Stimulated activated CD8-positive, alpha-beta memory T cell treated with anti-CD3 and anti-CD28 coated beads, Interleukin-2, amount 100 ng/mL, for 1 hour (primary cell): ENCODE results near the gene TRPM8.

Source experiments
- DNase-seq, 2 donors: peaks; one replicate each; pipeline ENCODE4 v3.0.0-alpha.2; 2020; ENCODE audit warnings: low read depth in 2 of 2

The TRPM8 gene

DNA sequence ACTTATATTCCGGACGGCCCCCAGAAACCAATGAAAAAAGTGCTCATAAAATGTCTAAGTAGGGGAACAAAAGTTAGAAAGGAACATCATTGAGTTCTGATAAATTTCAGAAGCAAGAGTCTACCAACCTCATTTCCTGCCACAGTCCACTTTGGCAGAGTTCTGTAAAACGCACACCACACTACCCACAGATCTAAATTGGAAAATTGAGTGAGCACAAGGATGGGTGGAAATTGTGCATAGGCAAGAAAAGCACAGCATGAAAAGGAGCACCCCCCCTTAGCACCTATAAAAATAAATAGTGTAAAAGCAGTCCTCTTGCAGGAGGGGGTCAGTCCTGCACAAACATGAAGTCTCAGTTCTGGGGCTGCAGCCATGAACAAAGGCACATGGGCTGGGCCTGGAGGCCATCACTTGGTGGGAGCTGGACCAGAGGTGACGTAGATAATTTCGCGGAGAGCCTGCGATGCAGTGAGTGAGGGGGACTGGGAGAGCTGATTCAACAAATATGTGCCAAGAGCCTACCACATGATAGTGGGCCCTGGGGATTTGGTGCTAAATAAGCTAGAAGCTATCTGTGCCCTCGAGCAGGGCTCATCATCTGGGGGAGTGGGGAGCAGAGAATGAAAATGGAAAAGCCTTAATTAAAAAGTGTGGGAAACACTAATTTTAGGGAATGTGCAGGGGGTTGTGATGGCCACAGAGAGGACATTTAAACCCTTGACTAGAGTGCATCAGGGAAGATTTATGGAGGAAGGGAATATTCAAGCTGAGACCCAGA is 84.4 kb downstream of the TRPM8 start:
- no peak for DNase-seq

DNA sequence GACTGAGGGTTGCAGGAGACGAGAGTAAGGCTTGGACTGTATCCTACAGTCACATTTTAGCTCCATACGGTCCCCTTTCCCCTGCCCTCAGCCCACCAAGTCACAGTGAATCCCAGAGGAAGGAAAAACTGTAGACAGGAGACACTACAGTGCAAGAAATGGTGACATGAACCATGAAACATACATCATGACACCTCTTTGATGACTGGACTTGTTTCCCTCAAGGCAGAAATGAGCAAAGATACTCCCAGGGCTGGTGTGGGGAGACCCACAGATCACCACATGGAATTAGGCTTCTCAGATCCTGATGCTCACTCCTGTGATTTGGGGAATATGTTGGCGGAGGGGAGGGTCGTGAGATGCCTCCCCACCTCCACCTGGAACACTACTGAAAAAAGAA is 85.1 kb downstream of the TRPM8 start:
- no peak for DNase-seq

DNA sequence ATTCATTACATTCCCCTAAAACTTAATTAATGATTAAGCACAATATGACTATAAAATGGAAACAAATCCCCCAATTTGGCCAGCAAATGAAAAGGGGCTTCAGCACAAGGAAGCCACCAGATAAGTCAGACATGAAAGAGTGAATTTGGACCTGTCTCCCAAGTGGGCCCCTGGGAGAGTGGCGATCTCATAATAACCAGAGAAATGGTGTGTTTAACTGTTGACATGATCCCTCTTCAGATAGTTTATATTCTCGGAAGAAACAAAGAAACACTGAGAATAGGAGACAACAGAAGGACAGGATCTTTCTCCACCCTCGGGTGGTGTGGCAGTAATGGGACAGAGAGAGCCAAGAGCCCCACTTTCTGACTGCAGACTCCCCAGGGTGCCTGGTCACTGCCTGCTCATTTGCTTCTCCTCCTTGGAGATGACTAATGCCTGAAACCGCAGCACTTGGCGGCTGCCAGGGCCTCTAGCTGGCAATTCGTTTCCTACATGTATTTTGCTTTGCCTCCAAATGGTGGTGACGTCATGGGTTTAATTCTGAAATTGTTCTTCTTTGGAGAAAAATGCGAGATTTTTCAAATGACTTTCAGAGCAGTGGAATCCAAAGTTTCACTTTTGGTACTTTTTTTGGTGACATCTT is 86.9 kb downstream of the TRPM8 start:
- no peak for DNase-seq

GRCh38 chr2:234005126-234005525 is 88.0 kb downstream of the TRPM8 start:
- DNase-seq = no peak

DNA sequence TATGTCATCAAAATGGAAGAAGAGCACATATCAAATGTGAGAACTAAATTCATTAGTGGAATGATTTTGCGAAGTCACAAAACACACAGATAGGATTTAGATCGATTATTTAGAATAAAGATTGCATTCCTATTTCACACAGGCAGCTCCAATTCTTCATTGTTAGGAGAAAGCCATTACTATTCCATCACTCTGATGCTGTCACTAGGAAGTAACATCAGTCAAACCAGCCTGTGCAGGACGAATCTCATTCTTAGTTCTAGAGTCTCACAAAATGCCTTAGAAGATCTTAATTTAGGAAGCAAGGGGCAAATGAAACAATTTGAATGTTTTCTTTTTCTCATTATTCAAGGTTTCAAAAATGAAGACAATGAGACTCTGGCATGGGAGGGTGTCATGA is 89.3 kb downstream of the TRPM8 start:
- DNase-seq = no peak

- no peak for DNase-seq
Measured at GRCh38 chr2:234014427-234014826, 97.3 kb downstream of the TRPM8 start.

DNA sequence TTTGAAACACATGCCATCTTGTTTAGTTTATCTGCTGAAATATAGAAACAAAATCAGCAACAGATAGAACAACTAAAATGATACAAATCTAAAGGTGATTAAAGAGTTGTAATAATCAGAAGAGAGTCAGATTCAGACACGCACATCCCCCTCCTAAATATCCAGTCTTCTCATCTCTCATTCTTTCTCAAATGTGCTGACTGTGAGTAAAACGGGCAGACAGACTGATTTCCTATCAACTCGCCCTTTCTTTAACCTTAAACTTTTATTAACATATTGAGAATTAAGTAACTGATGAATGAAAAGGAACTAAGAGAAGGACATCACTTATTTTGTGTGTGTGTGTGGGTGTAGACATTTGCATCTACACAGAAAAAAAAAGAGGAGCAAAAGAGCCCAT is 98.7 kb downstream of the TRPM8 start:
- DNase-seq = no peak

GRCh38 chr2:234019896-234020295 is 102.7 kb downstream of the TRPM8 start:
- no peak for DNase-seq

GRCh38 chr2:234020332-234020731 is 103.2 kb downstream of the TRPM8 start:
- DNase-seq = no peak

DNA sequence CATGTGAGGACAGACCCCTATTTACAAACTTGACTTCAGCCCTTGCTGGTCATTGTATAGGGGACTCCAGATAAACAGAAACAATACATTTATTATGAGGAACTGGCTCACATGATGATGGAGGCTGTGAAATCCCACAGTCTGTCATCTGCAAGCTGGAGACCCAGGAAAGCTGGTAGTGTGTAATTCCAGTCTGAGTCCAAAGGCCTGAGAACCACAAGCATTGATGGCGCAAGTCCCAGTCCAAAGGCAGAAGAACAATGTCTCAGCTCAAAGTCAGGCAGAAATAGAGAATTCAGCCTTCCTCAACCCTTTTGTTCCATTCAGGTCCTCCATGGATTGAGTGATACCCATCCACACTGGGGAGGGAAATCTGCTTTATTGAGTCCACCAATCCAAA is 105.3 kb downstream of the TRPM8 start:
- no peak for DNase-seq

- no peak for DNase-seq
Measured at GRCh38 chr2:234024304-234024703, 107.1 kb downstream of the TRPM8 start.

- DNase-seq = no peak
Measured at GRCh38 chr2:234025466-234025865, 108.3 kb downstream of the TRPM8 start.

DNA sequence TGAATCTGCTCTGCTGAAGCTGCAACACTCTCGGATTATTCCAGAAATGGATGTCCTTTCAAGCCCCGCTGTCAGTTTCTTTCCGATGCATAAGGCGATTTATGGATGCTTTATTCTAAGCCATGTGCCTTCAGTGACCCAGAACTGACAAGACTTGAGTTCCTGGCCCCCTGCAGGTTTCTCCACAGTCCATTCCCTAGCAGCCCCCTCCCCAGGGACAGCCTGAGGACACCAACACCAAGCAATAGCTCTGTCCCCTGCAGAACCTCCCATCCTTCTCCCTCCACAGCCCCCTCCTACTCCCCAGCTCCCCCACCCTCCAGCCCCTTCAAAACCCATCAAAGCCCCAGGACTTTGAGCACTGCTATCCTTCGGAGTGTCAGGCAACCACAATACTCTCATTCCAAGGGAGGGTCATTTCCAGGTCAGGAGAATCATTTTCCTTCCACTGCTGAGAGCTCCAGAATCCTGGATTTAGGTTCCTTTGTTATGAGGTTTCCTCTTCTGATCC is 108.8 kb downstream of the TRPM8 start:
- no peak for DNase-seq

- no peak for DNase-seq
Measured at GRCh38 chr2:234026693-234027254, 109.6 kb downstream of the TRPM8 start.

DNA sequence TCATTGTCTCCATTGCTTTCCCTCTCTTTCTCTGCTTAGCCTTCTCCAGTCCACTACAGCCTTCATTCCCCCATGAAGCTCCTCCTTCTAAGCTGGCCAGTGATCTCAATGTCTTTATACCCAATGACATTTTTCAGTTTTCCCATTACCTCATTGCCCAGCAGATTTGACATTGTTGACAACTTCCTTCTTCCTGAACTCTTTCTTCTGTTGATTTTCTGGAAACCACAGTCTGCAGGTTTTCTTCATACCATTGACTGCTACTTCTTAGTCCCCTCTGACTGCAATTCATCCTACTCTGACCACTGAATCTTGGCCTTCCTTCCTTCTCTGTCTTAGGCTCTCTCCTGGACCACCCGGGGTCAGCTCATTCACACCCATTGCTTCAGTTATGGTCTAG is 110.5 kb downstream of the TRPM8 start:
- no peak for DNase-seq

DNA sequence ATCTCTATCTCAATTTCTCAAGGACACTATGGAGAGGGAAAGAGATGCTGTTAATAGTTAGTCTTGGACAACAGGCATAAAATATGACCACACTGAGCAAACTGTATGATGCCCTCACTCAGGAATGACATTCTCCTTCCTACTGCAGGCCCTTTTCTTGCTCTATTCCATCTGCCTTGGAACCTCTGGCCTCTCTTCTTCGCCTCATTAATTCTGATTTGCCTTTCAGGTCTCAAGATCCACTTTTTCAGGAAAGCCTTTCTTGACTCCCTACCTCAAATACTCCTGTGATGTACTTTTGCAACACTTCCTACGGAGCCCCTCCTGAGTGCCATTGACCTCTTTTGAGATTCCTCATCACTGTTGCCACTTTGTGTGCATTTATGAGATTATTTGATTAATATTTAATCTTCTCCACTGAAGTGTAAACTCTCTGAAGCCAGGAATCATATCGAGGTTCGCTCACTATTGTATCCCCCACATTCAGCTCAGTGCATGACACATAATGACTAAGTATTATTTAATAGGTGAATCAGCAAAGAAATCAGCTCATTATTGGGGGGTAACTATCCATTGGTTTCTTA is 112.1 kb downstream of the TRPM8 start:
- DNase-seq = no peak

DNA sequence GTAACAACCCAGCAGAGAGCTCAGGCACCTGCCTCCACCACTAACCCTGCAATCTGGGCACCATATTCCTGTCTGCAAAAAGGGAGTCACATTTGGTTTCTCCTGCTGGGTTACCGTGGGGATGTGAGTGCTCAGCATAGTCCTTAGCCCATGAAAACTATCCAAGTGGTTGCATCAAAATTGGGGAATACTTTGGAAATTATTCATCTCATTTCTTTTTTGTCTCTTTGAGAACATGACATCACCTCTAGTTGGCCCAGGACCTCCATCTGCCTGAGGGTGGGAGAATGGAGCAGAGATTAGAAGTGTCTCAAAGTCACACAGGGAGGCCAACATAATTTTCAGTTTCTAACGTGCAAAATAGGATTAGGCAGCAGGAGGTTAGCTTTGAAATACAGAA is 114.0 kb downstream of the TRPM8 start:
- no peak for DNase-seq

DNA sequence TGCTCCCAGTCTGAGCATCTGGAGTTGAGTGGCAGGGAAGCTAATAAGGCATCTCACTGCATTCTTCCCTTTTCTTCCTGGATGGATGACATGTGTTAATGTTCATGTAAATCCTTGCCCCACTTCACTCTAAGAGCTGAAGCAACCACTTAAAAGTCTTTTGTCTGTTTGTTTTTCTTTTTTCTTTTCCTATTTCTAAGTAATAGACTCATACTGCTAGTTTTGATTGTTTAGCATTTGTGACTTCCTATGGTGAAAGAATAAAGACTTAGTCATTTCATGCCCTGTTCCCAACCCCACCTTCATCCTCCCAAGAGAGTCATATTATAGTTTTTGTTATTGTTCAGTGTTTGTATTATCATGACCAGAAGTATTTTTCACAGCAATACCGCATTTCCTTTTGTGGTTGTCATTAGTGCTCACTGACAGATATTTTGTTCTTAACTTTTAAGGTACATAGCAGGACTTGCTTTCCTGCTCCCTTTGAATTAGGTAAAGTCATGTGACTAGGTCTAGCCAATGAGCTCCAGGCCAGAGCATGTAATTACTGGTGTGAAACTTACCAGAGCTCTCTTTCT is 115.2 kb downstream of the TRPM8 start:
- DNase-seq = no peak

GRCh38 chr2:234033174-234033573 is 116.0 kb downstream of the TRPM8 start:
- DNase-seq = no peak

DNA sequence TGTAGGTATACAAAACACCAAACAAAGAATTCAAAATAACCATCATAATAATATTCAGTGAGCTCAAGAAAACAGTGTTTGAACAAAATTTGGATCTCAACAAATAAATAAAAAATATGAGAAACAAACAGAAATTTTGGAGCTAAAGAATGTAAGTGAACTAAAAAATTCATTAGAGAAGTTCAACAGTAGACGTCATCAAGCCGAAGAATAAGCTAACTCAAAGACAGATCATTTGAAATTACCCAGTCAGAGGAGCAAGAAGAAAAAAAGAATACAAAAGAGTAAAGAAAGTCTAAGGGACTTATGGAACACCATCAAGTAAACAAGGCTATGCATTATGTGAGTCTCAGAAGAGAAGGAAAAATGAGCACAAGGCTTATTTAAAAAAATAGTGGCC is 116.7 kb downstream of the TRPM8 start:
- DNase-seq = no peak

GRCh38 chr2:234038076-234038802 is 121.1 kb downstream of the TRPM8 start:
- no peak for DNase-seq

GRCh38 chr2:234044157-234044556 is 127.0 kb downstream of the TRPM8 start:
- DNase-seq = no peak
